Endothelial cell of coronary artery (primary cell): ENCODE results near the gene DNAJC30. TPM values are rescaled to one million over a fixed set of nuclear protein-coding genes. Genes with fewer than 3 reads are reported as not detected.

Experiments used
- total RNA-seq: library from RNA; depleted of rRNA; stranded (reverse); fragments of >200 nt; gene quantifications from 2 replicates; pipeline ENCODE4 v1.2.3, GENCODE V29; 2014

DNAJC30 gene
- 1.9 and 2.0 TPM in 2 replicates for total RNA-seq

GRCh38 chr7:73683056-73683787 is at the start of gene DNAJC30, which contains the start of gene BUD23:
Gene DNAJC30, minus strand, starts transcription at chr7:73683453. Its CDS starts 30 bp downstream, at chr7:73683423.
Gene BUD23, plus strand, starts transcription at chr7:73683597. Its CDS starts 29 bp downstream, at chr7:73683626.

GRCh38 chr7:73718905-73719805 is 35.9 kb upstream of the DNAJC30 start, which contains the start of gene STX1A:
Gene STX1A, minus strand, starts transcription at chr7:73719669. Its CDS starts 38 bp downstream, at chr7:73719631.

GRCh38 chr7:73667344-73668102 is 15.7 kb downstream of the DNAJC30 start, which contains the start of gene VPS37D:
Gene VPS37D, plus strand, starts transcription at chr7:73667831. Its CDS starts 128 bp downstream, at chr7:73667959.

Other genes with a start within 250 kb of the DNAJC30 start
- 0.27 and 0.94 TPM in 2 replicates for gene FZD9, start 249.7 kb downstream of the DNAJC30 start, total RNA-seq
- 47.0 and 51.6 TPM in 2 replicates for gene BAZ1B, start 161.2 kb downstream of the DNAJC30 start, total RNA-seq
- gene BCL7B, start 125.8 kb downstream of the DNAJC30 start, total RNA-seq: 18.8 and 19.2 TPM in 2 replicates
- gene TBL2, start 104.9 kb downstream of the DNAJC30 start, total RNA-seq: 47.0 and 61.8 TPM in 2 replicates
- not detected in 2 replicates for gene MLXIPL, start 58.9 kb downstream of the DNAJC30 start, total RNA-seq
- gene VPS37D, start 15.6 kb downstream of the DNAJC30 start, total RNA-seq: 2.4 and 4.0 TPM in 2 replicates
- gene BUD23, start 144 bp upstream of the DNAJC30 start, total RNA-seq: 42.9 and 60.3 TPM in 2 replicates
- gene STX1A, start 36.2 kb upstream of the DNAJC30 start, total RNA-seq: 18.9 and 21.2 TPM in 2 replicates
- gene ABHD11, start 55.3 kb upstream of the DNAJC30 start, total RNA-seq: 7.7 and 9.4 TPM in 2 replicates
- gene CLDN3, start 86.8 kb upstream of the DNAJC30 start, total RNA-seq: 0.09 TPM in 2 replicates
- gene CLDN4, start 147.5 kb upstream of the DNAJC30 start, total RNA-seq: under 0.01 TPM in 1 of 2 replicates, not detected in the other
- gene METTL27, start 159.1 kb upstream of the DNAJC30 start, total RNA-seq: 0.09 and 2.5 TPM in 2 replicates
- not detected in 2 replicates for gene TMEM270, start 177.7 kb upstream of the DNAJC30 start, total RNA-seq